PC-9 (cell line): ENCODE measurements around the gene PTPRG.

Experiments
- EZH2 ChIP-seq: fragments of 200-600 bp; sonication (generic); IDR thresholded peaks from 2 replicates; pipeline ENCODE4 v1.8.0; 2017; ENCODE audit warnings: antibody characterized with exemption, low read depth
- TF ChIP-seq, protein P1 (sequence below): fragments of 200-600 bp; sonication (generic); conservative IDR thresholded peaks from 2 replicates; pipeline ENCODE4 v1.6.1; 2017; ENCODE audit warnings: mixed run types, antibody characterized with exemption, mild to moderate bottlenecking, moderate library complexity

DNA sequence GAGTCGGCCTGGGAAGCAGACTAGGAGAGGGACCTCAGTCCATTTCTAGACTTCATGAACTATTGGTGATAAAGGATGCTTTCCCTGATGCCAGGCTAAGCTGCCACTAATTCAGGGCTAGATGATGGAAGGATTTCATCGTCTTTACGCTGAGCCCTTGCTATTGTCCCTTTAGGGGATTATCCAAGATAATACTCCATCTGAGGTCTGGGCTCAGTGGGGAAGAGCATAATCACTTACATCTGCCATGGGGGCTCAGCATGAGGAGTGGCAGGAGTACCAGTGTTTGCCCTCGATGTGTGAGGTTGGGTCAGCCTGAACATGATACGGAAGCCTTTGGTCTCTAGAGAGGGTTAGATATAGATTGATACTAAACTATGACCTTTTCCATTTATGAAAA is 47.3 kb downstream of the PTPRG start:
- no peak for TF ChIP-seq EZH2
- TF ChIP-seq, protein P1, sequence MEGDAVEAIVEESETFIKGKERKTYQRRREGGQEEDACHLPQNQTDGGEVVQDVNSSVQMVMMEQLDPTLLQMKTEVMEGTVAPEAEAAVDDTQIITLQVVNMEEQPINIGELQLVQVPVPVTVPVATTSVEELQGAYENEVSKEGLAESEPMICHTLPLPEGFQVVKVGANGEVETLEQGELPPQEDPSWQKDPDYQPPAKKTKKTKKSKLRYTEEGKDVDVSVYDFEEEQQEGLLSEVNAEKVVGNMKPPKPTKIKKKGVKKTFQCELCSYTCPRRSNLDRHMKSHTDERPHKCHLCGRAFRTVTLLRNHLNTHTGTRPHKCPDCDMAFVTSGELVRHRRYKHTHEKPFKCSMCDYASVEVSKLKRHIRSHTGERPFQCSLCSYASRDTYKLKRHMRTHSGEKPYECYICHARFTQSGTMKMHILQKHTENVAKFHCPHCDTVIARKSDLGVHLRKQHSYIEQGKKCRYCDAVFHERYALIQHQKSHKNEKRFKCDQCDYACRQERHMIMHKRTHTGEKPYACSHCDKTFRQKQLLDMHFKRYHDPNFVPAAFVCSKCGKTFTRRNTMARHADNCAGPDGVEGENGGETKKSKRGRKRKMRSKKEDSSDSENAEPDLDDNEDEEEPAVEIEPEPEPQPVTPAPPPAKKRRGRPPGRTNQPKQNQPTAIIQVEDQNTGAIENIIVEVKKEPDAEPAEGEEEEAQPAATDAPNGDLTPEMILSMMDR = no peak
